Measurements from ENCODE around the gene PRPSAP1.

PRPSAP1 gene, protein sequence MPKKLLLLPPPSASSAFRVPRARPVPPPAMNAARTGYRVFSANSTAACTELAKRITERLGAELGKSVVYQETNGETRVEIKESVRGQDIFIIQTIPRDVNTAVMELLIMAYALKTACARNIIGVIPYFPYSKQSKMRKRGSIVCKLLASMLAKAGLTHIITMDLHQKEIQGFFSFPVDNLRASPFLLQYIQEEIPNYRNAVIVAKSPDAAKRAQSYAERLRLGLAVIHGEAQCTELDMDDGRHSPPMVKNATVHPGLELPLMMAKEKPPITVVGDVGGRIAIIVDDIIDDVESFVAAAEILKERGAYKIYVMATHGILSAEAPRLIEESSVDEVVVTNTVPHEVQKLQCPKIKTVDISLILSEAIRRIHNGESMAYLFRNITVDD

DNA sequence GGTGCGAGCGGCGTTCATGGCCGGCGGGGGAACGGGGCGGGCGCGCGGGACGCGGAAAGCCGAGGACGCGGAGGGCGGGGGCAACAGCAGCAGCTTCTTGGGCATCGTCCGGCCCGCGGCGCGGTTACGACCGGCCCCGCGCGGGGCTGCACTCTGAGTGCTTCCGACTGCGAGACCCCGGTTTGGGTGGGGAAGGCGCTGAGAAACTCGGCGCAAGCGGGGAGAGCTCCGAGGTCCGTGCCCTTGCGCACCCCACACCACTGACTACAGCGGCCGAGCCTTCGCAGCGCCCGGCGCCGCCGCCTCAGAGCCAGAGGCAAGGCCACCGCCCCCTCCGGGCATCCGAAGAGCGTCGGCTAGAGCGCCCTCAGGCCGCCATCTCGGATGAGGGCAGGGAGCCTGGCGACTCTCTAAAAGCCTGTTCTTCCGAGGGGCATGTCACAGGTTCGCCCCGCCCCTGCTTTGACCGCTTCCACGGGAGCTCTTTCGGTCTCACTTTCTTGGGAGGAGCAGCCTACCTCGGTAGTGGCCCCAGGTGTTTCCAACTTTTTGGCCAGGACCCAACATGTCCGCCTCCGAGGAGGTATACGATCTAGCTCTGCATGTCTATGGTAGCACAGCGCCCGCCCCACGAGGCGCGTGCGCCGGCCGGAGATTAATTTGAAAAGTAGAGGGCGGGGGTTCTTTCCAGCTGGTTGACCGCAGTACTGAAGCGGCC lies at the start of gene PRPSAP1:
Gene PRPSAP1, minus strand, starts transcription at position 318 of the 718 bp plus-strand sequence. Its CDS starts 213 bp downstream, at position 105.
- DNase-seq = peak; percentile 96

DNA sequence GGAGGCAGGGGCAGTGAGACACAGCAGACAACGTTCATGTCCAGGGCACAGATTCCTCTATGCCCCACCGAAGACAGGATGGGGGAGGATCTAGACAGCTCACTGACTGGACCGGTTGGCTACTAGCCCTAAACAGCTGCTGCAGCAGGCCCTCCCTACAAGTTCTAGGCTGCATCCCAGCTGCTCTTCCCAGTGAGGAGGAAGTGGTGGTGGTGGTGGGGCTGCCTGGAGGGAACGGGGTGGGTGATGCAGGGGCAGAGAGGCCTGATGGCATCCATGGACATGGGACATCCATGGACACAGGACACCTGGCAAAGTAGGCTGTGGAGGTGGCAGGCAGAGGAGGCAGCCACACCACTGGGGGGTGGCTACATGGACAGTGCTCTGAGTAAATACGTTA lies 49.0 kb upstream of the PRPSAP1 start:
- DNase-seq = no peak

DNA sequence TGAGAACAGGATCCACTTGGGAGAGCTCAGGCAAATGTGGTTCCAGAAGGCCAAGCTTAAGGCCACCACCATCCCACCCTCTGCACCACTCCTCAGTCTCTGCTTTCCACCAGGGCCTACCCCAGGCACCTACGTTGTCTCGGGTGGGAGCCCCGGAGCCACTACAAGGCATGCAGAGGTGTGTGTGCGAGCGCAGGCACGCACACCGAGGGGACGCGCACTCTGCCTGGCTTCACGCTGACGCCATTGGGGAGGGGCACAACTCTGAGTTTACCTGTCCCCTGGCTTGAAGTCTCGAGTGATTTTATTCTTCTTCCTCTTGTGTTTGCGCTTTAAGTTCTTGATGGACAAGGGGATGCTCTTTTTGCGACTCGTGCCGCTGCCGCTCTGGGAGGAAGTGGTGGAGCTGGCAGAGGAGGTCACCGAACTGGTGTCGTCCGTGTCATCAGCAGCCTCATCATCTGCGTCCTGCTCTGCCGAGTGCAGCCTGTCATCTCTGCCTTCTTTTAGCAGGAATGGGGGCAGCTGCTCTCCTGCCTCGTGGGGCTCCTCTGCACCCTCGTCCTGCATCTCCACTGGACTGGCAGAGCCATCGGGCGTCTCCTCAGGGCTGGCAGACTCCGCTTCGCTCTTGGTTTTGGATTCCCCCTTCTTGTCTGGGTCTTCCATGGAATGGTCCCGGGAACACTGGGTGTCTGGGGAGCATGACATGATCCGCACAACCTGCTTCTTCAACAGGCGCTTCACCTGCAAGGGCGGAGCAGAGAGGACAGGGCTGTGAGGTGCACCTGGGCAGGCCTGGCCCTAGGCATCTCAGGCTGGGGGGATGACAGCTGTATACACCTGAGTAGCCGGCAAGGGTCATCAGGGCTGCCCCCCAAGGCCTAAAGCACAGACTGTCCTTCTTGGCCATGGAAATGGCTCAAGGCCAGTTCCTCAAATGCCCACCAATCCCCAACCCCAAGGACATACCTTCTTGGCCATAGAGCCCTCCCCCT lies 45.8 kb upstream of the PRPSAP1 start:
- DNase-seq = no peak

DNA sequence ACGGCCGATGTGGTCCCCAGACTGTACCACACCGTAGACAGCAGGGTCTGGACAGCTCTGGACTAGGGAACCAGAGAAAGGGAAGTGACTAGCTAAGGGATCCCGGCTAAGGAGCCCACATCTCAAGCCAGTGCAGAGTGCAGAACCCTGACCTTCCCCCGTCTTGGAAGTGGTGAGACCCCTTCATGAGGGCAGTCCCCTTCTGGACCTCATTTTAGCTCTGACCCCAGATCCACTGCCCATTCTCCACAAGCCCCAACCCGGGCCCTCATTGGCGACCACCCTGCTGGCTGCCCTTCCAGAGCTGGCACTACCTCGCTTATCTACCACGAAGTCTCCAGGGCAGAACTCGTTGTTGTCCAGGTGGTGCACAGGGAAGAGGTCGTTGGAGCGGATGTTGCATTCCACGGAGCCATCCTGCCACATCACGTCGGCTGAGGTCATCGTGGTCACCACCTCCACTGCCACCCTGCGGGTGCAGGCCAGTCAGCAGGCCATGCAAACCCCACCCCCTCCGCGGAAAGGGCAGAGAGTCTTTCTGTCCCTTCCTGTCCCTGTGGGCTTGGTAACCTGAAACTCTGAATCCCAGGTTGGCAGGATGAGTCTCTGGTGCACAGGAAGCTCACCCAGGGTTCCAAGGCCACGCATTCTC lies 44.9 kb upstream of the PRPSAP1 start:
- DNase-seq = no peak

DNA sequence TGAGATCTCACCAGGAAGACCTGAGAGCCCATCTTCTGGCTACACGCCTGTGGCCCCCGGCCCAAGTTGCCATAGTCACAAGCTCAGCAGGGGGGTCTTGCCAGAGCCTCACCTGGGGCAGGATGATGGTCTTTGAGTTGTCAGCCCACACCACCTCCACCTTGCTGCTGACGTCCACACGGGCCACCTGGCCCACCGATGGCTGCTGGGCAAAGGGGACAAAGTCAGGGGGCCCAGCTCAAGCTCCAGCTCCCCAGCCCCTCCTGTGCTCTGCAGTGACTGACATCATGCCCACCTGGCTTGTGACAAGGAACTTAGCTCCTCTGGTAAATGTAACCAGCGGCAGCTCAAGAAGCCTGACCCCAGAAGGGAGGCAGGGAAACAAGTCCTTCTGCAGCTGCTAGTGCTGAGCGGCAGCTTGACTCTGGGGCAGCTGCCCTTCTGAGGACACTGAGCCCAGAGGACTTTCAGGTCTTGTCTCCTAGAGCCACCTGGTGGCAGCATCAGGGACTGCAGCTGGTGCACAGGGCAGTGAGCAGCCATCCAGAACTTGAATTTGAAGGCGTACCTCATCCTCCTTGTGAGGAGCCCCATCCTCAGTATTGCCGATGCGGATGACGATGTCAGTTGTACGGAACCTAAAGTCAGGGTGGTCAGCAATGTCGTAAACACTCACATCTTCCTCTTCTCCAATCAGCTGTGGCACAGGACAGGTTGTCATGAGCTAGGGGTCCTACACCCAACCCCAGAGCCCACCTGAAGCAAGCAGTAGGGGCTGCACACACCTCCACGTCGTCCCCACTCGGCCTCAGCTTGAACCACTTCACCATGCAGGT lies 44.2 kb upstream of the PRPSAP1 start:
- DNase-seq = peak; percentile 89

DNA sequence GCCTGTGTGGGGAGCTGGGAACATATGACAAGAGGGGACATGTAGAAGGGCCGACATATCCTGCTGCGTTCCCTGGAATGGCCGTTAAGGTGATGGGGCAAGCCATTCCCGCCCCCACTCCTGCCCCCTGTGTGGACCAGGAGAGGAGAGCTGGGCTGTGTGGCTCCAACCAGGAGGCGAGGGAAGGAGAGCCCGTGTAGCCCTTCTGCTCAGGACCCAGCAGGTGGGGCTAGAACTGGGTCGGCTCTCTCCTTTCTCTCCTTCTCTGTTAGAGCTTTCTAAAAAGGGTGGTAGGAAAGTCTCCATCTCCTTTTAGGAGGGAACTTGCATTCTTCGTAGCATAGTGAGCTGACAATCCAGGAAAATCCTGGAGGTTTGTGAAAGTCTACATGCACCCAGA lies 43.5 kb upstream of the PRPSAP1 start:
- no peak for DNase-seq

DNA sequence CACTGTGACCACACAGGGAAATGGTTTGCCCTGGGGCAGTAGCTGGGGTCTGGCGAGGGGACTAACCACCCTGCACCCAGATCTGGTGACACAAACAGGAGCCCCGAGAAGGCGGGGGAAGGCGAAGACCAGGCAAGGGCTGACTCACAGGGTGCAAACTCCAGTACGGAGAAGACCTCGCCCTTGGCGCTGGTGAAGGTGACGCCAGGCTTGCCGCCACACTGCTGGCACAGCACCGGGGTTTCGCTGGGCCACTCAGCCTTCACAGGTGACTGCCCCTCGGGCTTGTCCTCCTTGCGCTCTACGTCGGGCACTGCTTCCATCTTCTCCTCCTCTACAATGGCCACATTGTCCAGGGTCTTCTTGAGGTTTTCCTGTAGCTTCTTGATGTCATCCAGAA lies 42.3 kb upstream of the PRPSAP1 start:
- DNase-seq = no peak

DNA sequence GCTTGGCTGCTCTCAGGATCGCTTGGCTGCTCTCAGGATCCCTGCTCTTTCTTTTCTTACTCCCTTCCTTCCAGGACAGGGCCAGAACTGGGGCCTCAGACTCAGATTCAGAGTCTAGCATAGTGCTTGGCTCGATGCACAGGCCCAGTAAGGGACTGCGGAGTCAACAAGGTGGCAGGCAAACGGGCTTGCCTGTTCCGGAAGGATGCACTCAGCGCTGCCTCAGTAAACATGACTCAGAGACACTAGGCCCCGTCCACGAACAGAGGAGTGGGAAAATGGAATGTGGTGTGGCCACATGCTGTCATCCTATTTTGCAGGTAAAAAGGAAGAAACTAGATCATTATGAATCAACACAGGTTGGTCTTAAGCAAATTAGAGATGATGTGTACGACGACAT lies 40.5 kb upstream of the PRPSAP1 start:
- no peak for DNase-seq

DNA sequence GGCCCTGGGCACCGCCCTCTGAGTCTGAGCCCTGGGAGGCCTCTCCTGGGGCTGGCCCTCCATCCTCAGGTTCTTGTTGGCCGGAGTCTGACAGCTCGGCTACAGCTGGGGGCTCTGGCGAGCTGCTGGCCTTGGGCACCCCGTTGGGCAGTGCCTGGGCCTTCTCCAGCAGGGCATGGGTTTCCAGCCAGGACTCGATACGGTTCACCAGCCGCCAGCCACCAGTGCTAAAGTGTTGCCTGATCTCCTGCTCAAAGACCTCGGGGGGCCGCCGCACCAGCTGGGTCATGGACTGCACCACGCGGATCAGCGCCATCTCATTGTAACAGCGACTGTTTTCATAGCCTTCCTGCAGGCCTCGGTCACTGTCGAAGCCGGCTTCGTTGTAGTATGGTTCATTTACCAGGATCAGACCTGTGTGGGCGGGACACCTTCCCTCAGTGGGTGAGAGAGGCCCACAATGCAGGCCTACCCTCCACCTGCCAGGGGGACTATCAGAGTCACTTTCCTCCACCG lies 37.5 kb upstream of the PRPSAP1 start:
- no peak for DNase-seq

DNA sequence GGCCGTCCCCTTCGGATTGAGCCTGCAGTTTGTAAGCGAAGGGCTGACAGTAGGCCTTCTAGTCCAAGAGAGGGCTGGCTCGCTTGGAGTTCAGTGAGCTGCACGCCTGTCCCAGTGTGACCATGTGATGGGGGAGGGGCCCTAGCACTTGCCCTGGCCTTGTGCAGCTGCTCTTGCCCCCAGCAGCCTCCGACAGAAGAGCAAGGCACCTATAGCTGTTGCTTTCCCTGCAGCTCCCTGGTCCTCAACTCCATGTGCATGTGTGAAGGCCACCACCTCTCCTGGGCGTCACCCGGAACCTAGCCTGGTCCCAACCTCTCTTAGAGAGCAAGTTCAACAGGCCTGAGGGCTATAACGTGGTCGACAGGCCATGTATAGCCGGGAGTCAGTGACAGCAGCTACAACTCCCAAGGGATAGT lies 36.3 kb upstream of the PRPSAP1 start:
- no peak for DNase-seq

DNA sequence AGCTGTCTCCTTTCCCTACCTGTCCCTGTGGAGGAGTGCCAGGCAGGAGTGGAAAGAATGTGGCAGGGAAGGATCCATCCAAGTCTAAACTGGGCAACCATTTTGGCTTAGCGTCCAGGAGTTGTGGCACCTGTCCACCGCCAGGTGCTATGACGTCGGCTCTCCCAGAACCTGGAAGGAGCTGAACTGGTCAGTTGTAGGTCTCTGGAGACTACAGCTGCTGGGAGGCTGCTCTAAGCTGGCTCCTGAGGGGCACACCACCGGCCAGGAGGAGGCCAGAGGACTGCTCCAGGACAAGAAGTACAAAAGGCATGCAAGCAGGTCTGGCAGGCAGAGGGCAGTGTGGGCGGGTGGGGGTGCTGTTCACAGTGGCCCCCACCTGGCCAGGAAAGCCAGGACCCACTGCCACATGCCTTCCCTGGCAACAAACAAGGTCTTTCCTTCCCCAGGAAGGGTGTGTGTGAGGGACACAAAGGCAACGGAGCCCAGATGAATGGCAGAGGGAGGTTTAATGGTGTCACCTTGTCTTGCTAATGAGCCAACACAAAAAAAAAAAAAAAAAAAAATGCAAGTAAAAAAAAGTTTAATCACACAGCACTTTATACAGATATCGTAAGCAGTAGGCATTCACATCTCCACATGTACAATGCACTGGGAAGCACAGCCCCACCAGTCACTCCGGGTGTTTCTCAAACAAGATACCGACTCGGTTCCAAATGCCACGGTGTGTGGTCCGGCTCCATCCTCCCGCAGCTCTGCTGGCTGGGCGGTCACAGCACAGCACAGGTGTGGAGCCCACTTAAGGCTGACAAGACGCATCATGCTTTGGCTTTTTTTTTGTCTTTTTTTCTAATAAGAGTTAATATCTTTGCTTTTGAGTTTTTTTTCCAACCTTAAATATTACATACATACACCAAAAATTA lies 35.5 kb upstream of the PRPSAP1 start:
- no peak for DNase-seq

DNA sequence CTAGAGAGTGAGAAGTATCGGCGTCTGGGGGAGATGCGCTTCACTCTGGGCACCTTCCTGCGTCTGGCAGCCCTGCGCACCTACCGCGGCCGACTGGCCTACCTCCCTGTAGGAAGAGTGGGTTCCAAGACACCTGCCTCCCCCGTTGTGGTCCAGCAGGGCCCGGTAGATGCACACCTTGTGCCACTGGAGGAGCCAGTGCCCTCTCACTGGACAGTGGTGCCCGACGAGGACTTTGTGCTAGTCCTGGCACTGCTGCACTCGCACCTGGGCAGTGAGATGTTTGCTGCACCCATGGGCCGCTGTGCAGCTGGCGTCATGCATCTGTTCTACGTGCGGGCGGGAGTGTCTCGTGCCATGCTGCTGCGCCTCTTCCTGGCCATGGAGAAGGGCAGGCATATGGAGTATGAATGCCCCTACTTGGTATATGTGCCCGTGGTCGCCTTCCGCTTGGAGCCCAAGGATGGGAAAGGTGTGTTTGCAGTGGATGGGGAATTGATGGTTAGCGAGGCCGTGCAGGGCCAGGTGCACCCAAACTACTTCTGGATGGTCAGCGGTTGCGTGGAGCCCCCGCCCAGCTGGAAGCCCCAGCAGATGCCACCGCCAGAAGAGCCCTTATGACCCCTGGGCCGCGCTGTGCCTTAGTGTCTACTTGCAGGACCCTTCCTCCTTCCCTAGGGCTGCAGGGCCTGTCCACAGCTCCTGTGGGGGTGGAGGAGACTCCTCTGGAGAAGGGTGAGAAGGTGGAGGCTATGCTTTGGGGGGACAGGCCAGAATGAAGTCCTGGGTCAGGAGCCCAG lies 33.5 kb upstream of the PRPSAP1 start:
- no peak for DNase-seq

DNA sequence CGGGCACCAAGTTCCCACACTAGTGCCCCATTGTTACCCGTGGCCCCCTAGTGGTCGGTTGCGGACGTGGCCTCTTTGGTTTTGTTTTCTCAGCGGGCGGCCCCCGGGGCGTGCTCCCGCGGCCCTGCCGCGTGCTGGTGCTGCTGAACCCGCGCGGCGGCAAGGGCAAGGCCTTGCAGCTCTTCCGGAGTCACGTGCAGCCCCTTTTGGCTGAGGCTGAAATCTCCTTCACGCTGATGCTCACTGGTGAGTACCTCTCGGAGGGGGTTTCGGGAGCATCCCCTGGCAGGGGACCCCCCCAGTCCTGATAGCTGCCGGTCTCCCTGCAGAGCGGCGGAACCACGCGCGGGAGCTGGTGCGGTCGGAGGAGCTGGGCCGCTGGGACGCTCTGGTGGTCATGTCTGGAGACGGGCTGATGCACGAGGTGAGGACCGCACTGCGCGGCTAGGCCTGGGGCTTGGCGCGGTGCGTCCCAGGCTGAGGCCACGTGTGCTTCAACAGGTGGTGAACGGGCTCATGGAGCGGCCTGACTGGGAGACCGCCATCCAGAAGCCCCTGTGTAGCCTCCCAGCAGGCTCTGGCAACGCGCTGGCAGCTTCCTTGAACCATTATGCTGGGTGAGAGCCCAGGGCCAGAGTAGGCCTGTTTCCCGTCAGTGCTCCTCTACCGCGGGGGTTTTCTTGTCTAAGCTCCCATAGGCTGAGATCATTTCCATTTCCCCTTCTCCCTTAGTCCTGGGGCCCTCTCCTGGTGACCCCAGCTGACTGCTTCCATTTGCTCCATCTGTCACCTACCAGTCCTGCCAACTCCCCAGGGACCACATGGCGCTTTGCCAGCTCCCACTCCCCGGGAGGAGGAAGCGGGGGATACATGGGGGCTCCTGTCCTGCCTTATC lies 32.4 kb upstream of the PRPSAP1 start:
- no peak for DNase-seq

DNA sequence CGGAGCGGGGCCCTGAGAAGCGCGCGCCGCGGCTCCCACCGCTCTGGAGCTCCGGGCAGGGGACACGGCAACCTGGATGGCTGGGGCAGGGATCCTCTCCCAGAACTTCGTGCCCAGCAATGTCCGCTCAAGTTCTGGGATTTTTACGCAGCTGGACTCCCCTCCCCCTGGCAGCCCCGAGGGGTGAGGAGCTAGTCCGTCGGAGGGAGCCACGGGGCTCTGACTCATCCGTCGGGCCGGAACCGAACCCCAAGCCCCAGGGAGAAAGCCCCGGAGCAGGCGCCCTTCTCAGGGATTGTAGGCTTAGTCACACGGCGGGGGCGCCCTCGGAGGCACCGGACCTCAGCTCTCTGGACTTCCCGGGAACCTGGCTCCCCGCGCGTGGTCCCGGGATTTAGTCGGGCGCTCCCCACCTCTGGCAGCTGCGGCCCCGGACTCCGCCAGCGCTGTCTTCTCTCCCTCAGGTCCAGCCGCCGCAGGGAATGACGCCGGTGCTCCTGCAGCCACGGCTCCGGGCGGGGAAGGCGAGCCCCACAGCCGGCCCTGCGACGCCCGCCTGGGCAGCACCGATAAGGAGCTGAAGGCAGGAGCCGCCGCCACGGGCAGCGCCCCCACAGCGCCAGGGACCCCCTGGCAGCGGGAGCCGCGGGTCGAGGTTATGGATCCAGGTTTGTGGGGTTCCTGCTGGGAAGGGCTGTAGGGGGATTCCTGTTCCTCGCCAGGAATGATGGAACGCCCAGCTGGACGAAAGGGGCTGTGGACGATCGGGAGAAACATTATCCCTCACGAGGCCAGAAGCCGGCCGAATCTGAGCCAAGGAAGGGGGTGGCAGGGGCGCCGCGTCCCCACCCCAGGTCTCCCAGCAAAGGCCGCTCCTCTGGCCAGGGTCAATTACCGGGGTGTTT lies 31.5 kb upstream of the PRPSAP1 start:
- no peak for DNase-seq

DNA sequence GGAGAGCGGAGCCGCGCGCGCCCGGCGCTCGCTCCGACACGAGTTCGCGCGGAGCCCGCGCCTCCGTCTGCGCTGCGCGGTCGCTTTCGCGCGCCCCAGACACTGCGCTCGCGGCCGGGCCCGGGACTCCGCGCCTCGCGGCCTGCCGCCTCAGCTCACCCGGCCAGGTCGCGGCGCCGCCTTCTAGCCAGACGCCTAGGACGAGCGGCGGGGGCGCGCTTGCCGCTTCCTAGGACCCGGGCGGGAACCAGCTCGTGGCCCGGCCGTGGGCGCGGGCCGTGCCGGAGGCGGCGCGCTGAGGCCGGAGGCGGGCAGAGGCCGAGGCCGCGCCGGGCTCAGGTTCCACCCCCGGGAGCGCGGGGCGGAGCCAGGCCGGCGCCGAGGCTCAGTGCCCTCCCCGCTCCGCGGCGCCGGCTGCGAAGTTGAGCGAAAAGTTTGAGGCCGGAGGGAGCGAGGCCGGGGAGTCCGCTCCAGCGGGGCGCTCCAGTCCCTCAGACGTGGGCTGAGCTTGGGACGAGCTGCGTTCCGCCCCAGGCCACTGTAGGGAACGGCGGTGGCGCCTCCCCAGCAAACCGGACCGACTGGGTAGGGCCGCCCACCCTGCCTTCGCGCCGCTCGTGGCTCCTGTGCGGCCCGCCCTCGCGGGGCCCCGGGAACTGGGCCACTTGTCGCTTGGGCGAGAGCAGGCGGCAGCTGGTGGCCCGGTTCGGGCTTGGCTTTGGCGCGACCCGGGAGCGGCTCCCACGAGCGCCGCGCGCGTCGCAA lies 30.7 kb upstream of the PRPSAP1 start, which contains the start of gene SPHK1:
Gene SPHK1, plus strand, starts transcription at position 388 of the 765 bp plus-strand sequence. CDS start 1,036 bp downstream, outside the sequence.
- DNase-seq = peak; percentile 26
